Karpas-422 (cell line): Measurements from ENCODE around the gene ANKIB1. TPM values are rescaled to one million over a fixed set of nuclear protein-coding genes. Genes with fewer than 3 reads are reported as not detected.
"Not testable (repeated sequence)": the region's sequence is repeated elsewhere in the genome, so short reads cannot be mapped to it uniquely, and the experiment has no call there.

Experiments
- DNase-seq: peaks from one replicate; pipeline ENCODE4 v3.0.0-alpha.2; 2015
- H2AFZ ChIP-seq: fragments of 200-600 bp; sonication (generic); 2 replicates; pipeline ENCODE4 v1.6.1; 2014; ENCODE audit warnings: antibody characterized with exemption, low read length, mixed read lengths
- H3K27ac ChIP-seq: fragments of 200-600 bp; sonication (generic); 2 replicates; pipeline ENCODE4 v1.5.1; 2014; ENCODE audit warnings: mild to moderate bottlenecking, low read length, moderate library complexity
- H3K27me3 ChIP-seq: fragments of 200-600 bp; sonication (generic); 2 replicates; pipeline ENCODE4 v1.6.1; 2014; ENCODE audit warnings: low read length, mixed read lengths
- H3K36me3 ChIP-seq: fragments of 200-600 bp; sonication (generic); 2 replicates; pipeline ENCODE4 v1.6.1; 2014; ENCODE audit warnings: low read length, mixed read lengths; ENCODE audit not compliant: insufficient read depth
- H3K4me1 ChIP-seq: fragments of 200-600 bp; sonication (generic); 2 replicates; pipeline ENCODE4 v1.6.1; 2014; ENCODE audit warnings: mild to moderate bottlenecking, low read length, mixed read lengths
- H3K4me2 ChIP-seq: fragments of 200-600 bp; sonication (generic); 2 replicates; pipeline ENCODE4 v1.6.1; 2014; ENCODE audit warnings: low read length, low read depth, mild to moderate bottlenecking; ENCODE audit not compliant: poor library complexity, severe bottlenecking
- H3K4me3 ChIP-seq: fragments of 200-600 bp; sonication (generic); 2 replicates; pipeline ENCODE4 v1.5.1; 2014; ENCODE audit warnings: mild to moderate bottlenecking, antibody characterized with exemption, low read length, mixed read lengths
- H3K79me2 ChIP-seq: fragments of 200-600 bp; sonication (generic); 2 replicates; pipeline ENCODE4 v1.6.1; 2014; ENCODE audit warnings: mild to moderate bottlenecking, low read length, mixed read lengths
- H3K9ac ChIP-seq: fragments of 200-600 bp; sonication (generic); 2 replicates; pipeline ENCODE4 v1.6.0; 2014; ENCODE audit warnings: low read length
- H3K9me2 ChIP-seq: fragments of 200-600 bp; sonication (generic), shearing (Covaris generic); replicated peaks from 2 replicates; pipeline ENCODE4 v1.6.0; 2014; ENCODE audit warnings: mild to moderate bottlenecking, low read length, moderate library complexity; ENCODE audit not compliant: insufficient read depth
- H3K9me3 ChIP-seq: fragments of 300-700, 200-600 bp; sonication (generic); 2 replicates; pipeline ENCODE4 v1.6.1; 2014; ENCODE audit warnings: low read length, mixed read lengths
- H4K20me1 ChIP-seq: fragments of 200-600 bp; sonication (generic); 2 replicates; pipeline ENCODE4 v1.6.1; 2014; ENCODE audit warnings: mild to moderate bottlenecking, antibody characterized with exemption, low read length, low read depth; ENCODE audit not compliant: insufficient read depth
- total RNA-seq: library from RNA; depleted of rRNA; stranded (reverse); fragments of >200 nt; shearing (Covaris generic); gene quantifications from 2 replicates; pipeline ENCODE4 v1.2.3, GENCODE V29; 2014; ENCODE audit warnings: low replicate concordance

ANKIB1 gene
- total RNA-seq, 1 experiment from 2014 or later: 52.7 TPM

DNA sequence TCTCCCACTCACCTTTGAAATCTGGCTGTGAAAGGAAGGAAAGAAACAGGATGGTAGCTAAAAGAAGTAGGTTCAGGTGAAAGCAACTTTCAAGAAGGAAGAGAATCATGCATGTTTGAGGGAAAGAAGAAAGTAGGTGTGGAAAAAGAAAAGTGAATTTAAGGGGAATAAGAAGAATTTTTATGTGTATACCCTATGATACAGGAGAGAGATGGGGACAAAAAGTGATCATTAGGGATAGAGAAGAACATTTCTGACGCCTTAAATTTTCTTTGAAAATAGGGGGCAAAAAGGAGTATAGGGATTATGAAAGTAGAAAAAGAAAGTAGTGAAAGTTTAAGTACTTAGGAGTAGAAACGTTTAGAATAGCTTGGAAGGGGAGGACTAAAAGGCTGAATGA, 15.2 kb upstream of the ANKIB1 start:
- DNase-seq: no peak
- Histone ChIP-seq H3K9me3 (peaks cover 3% of the 10 kb centered on the region; the same call in 1 of the 2 replicates), H3K27me3 (no peaks in the 10 kb centered on the region), H4K20me1 (no peaks in the 10 kb centered on the region), H3K9me2 (no peaks in the 10 kb centered on the region), H3K79me2 (peaks cover 8% of the 10 kb centered on the region), H3K4me2 (no peak overlapping the region), H3K4me1 (no peaks in the 10 kb centered on the region), H3K9ac (no peak overlapping the region), H3K4me3 (no peak overlapping the region), H3K36me3 (peaks cover 81% of the 10 kb centered on the region), H2AFZ (no peak overlapping the region), H3K27ac (no peak overlapping the region)

DNA sequence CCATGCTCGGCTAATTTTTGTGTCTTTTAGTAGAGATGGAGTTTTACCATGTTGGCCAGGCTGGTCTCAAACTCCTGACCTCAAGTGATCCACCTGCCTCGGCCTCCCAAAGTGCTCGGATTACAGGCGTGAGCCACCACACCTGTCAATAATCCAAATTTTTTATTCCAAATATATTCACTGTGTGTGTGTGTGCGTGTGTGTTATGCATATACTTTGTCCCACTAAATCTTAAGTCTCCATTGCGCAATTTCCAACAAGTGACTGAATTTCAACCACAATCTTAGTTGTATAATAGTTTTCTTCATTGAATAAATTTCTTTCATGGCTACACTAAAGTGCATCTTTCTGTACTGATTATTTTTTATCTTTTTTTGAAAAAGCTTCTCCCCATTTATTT, 2.8 kb upstream of the ANKIB1 start:
- Histone ChIP-seq H3K9me2 (no peaks in the 10 kb centered on the region), H3K79me2 (peaks cover 69% of the 10 kb centered on the region), H3K4me3 (no peak overlapping the region), H3K9me3 (no peaks in the 10 kb centered on the region), H3K27ac (no peak overlapping the region), H3K4me1 (peaks cover 26% of the 10 kb centered on the region), H4K20me1 (peaks cover 3% of the 10 kb centered on the region; the same call in 1 of the 2 replicates), H3K9ac (no peak overlapping the region), H3K4me2 (peak overlapping the region; percentile 79), H3K27me3 (no peaks in the 10 kb centered on the region), H3K36me3 (peaks cover 40% of the 10 kb centered on the region; the same call in 1 of the 2 replicates), H2AFZ (no peak overlapping the region)
- DNase-seq: no peak

DNA sequence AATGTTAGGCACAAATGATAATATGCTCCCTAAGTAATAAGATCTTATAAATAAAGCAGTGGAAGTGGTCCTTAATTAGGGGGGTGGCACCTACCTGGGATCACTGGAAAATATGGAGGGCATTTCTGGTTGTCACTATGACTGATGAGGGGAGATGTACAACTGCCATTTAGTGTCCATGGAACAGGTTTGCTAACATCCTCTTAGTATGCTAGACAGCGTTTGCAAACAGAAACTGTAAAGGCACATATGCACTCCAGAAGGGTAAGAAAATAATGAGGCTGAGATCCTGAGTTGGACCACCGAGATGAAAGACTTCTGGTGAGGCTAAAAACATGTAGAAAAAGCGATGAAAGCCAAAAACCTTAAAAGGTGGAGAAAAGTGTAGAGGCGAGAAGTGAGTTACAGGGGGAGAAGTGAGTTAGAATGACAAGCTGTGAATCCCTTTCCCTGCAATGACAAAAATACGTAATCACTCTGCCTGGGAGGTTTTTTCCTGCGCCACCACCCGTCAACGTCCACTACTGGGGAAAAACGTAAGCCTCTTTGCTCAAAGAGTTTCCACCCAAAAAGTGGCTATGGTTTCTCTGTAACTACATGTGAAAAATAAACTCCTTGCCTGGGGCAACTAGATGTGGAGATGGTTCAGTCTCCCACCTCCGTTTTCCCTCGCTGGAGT, 827 bp upstream of the ANKIB1 start:
- H3K79me2 ChIP-seq: peaks cover 85% of the 10 kb centered on the region
- H3K9me3 ChIP-seq: no peaks in the 10 kb centered on the region
- peak overlapping the region; percentile 97 for H3K4me3 ChIP-seq
- H3K27me3 ChIP-seq: no peaks in the 10 kb centered on the region
- peak; percentile 49 for DNase-seq
- H3K36me3 ChIP-seq: peaks cover 25% of the 10 kb centered on the region; the same call in 1 of the 2 replicates
- peaks cover 32% of the 10 kb centered on the region for H3K4me1 ChIP-seq
- peak overlapping the region; percentile 94 for H3K9ac ChIP-seq
- H4K20me1 ChIP-seq: peaks cover 3% of the 10 kb centered on the region; the same call in 1 of the 2 replicates
- H3K9me2 ChIP-seq: no peaks in the 10 kb centered on the region
- H3K27ac ChIP-seq: peak overlapping the region; percentile 68
- H3K4me2 ChIP-seq: peak overlapping the region; percentile 79
- peak overlapping the region; percentile 72; the same call in 1 of the 2 replicates for H2AFZ ChIP-seq

DNA sequence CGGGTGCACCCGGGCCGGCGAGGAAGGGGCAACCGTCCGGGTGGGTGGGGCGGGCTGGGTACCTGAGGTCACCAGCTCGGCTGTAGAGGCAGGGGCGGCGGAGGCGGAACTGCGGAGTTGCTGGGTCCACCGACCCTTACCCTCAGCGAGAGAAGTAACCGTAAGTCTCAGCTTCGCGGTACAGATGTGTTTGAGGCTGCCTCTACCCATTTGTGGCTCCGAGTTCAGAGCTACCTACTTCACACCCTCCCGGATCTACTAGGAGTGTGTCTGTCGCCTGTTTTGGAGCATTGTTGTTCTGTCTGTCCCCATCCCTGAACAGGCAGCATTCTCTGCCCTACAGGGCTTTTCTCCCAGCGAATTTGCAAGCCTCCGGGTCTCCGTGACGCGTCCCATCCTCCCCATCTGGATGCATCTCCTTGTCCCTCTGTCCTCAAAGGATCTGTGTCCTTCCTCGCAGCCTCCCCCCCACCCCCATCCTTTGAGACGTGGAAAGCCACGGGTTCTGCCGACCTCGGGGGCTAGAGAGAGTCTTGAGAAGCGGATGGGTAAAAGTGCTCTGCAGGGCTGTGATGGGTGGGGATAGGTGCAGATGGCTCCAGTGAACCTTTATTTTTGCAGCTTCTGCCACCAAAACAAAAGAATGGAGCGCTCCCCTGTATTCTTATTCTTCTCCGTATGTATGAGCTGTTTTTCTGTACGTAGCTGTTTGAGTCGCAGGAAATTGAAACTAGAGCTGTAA, 757 bp downstream of the ANKIB1 start:
- peak overlapping the region; percentile 68 for H3K27ac ChIP-seq
- no peaks in the 10 kb centered on the region for H3K9me2 ChIP-seq
- peak; percentile 74 for DNase-seq
- H3K27me3 ChIP-seq: no peaks in the 10 kb centered on the region
- H3K4me2 ChIP-seq: peak overlapping the region; percentile 79
- H2AFZ ChIP-seq: peak overlapping the region; percentile 72; the same call in 1 of the 2 replicates
- H3K4me1 ChIP-seq: peaks cover 42% of the 10 kb centered on the region
- no peaks in the 10 kb centered on the region for H3K9me3 ChIP-seq
- peaks cover 97% of the 10 kb centered on the region for H3K79me2 ChIP-seq
- H3K4me3 ChIP-seq: peak overlapping the region; percentile 97
- H4K20me1 ChIP-seq: peaks cover 3% of the 10 kb centered on the region; the same call in 1 of the 2 replicates
- H3K9ac ChIP-seq: peak overlapping the region; percentile 94
- H3K36me3 ChIP-seq: peaks cover 21% of the 10 kb centered on the region; the same call in 1 of the 2 replicates

DNA sequence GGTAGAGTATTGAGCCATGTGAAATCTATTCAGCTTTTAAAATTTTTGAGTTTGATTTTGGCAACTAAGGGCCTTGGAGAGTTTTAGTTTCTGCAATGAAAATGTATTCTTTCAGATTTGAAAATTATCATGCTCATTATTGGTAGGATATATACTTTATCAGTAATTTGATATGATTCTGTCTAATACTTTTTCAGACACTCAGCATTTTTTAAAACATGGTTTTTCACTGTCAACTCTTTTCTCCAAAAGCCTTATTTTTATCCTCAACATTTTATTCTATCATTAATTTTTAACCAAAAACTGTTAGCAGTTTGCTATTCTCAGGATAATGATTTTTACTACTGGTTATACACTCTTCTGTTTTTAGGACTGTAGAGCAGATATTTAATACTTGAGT, 4.8 kb downstream of the ANKIB1 start:
- H3K9me2 ChIP-seq: no peaks in the 10 kb centered on the region
- no peaks in the 10 kb centered on the region for H3K9me3 ChIP-seq
- H3K36me3 ChIP-seq: peaks cover 28% of the 10 kb centered on the region
- no peak overlapping the region for H3K4me2 ChIP-seq
- peaks cover 98% of the 10 kb centered on the region for H3K79me2 ChIP-seq
- no peaks in the 10 kb centered on the region for H3K27me3 ChIP-seq
- peak overlapping the region; percentile 2; the same call in 1 of the 2 replicates for H3K27ac ChIP-seq
- H2AFZ ChIP-seq: no peak overlapping the region
- no peak for DNase-seq
- peaks cover 24% of the 10 kb centered on the region for H3K4me1 ChIP-seq
- H4K20me1 ChIP-seq: peaks cover 3% of the 10 kb centered on the region; the same call in 1 of the 2 replicates
- H3K9ac ChIP-seq: no peak overlapping the region
- no peak overlapping the region for H3K4me3 ChIP-seq

DNA sequence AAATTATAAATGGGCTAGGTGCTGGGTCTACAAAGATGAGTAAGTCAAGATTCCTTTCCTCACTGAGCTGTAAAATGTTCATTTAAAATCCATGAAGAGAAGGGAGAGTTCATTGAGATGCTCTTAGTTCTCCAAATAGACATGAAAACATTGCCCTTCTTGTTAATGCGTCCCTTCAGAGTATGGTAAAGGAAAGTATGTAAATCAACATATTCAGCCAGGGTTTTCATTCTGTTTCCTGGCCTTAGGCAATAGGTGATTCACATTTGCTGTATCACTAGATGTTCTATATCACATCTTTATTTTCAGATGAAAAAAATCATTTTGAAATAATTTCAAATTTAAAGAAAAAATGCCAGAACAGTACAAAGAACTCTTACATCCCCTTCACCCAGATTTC, 5.4 kb downstream of the ANKIB1 start:
- no peak overlapping the region for H3K27ac ChIP-seq
- H3K79me2 ChIP-seq: peaks cover 100% of the 10 kb centered on the region
- H2AFZ ChIP-seq: no peak overlapping the region
- H3K4me2 ChIP-seq: no peak overlapping the region
- H3K27me3 ChIP-seq: no peaks in the 10 kb centered on the region
- no peak overlapping the region for H3K4me3 ChIP-seq
- no peak overlapping the region for H3K9ac ChIP-seq
- no peak for DNase-seq
- H3K9me2 ChIP-seq: no peaks in the 10 kb centered on the region
- no peaks in the 10 kb centered on the region for H3K9me3 ChIP-seq
- peaks cover 24% of the 10 kb centered on the region for H3K4me1 ChIP-seq
- peaks cover 28% of the 10 kb centered on the region for H3K36me3 ChIP-seq
- H4K20me1 ChIP-seq: peaks cover 3% of the 10 kb centered on the region; the same call in 1 of the 2 replicates

DNA sequence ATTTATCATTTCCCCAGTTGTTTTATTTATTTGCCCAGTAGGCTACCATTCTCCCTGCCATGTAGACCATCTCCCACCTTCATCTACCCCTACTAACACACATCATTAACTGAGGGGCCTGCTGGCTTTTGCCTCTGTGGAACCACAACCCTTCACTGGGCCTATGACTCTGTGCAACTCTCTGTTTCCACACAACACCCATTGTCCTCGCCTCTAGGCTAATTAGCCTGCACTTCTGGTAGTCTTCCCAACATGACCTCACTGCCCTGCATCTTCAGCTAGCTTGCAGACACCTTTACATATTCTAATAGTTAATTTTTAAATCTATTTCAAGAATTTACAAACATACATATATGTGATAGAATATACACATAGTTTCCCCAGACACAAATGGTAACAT, 7.5 kb downstream of the ANKIB1 start:
- peaks cover 28% of the 10 kb centered on the region for H3K36me3 ChIP-seq
- no peak overlapping the region for H3K4me3 ChIP-seq
- no peaks in the 10 kb centered on the region for H3K9me3 ChIP-seq
- H3K4me1 ChIP-seq: peaks cover 13% of the 10 kb centered on the region
- H3K9me2 ChIP-seq: no peaks in the 10 kb centered on the region
- DNase-seq: no peak
- H3K79me2 ChIP-seq: peaks cover 99% of the 10 kb centered on the region
- no peak overlapping the region for H3K4me2 ChIP-seq
- H3K27ac ChIP-seq: no peak overlapping the region
- H3K27me3 ChIP-seq: no peaks in the 10 kb centered on the region
- H4K20me1 ChIP-seq: no peaks in the 10 kb centered on the region
- H3K9ac ChIP-seq: no peak overlapping the region
- no peak overlapping the region for H2AFZ ChIP-seq

DNA sequence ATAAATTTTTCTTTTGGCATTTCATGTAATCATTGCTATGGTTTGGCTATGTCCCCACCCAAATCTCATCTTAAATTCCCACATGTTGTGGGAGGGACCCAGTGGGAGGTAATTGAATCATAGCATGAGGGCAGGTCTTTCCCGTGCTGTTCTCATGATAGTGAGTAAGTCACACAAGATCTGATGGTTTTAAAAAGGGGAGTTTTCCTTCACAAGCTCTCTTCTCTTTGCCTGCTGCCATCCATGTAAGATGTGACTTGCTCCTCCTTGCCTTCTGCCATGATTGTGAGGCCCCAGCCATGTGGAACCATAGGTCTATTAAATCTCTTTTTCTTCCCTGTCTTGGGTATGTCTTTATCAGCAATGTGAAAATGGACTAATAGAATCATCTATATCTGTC, 9.0 kb downstream of the ANKIB1 start:
- not testable (repeated sequence) for H3K27me3 ChIP-seq, H3K4me3 ChIP-seq, H2AFZ ChIP-seq, H3K9me2 ChIP-seq, H3K4me2 ChIP-seq, H4K20me1 ChIP-seq, H3K27ac ChIP-seq, H3K9ac ChIP-seq, H3K9me3 ChIP-seq, DNase-seq
- Histone ChIP-seq H3K36me3 (peaks cover 28% of the 10 kb centered on the region), H3K4me1 (peaks cover 19% of the 10 kb centered on the region), H3K79me2 (peaks cover 99% of the 10 kb centered on the region)
